AG04450 (cell line): Measurements from ENCODE around the gene MEF2C. TPM values are rescaled to one million over a fixed set of nuclear protein-coding genes. Genes with fewer than 3 reads are reported as not detected.

Experiments
- CTCF ChIA-PET: fragments of 300-600, 350-600 bp; formaldehyde crosslinking; extraction: SDS; loops from one replicate; lab custom pipeline; 2022; ENCODE audit warnings: antibody characterized with exemption, inconsistent platforms; lab: Charles Lee
- POLR2A ChIA-PET: fragments of 350-600 bp; formaldehyde crosslinking; extraction: SDS; loops from one replicate; lab custom pipeline; 2021; ENCODE audit warnings: antibody characterized with exemption, inconsistent platforms; lab: Yijun Ruan, JAX
- DNase-seq: peaks from one replicate; pipeline ENCODE4 v3.0.0-alpha.2; 2011; ENCODE audit warnings: low read depth, low spot score
- H3K27ac ChIP-seq: one replicate; pipeline ENCODE4 v1.5.1; 2012; ENCODE audit warnings: low read depth, low read length, control low read depth
- H3K27me3 ChIP-seq: one replicate; pipeline ENCODE4 v1.6.0; 2012; ENCODE audit warnings: low read length; ENCODE audit not compliant: control insufficient read depth, insufficient read depth
- H3K4me3 ChIP-seq: 2 replicates; pipeline ENCODE4 v1.5.1; 2011; ENCODE audit warnings: mild to moderate bottlenecking, low read depth, low read length, control low read depth
- H3K9me3 ChIP-seq: 2 replicates; pipeline ENCODE4 v1.5.1; 2012; ENCODE audit warnings: low read length; ENCODE audit not compliant: control insufficient read depth, insufficient read depth
- CTCF ChIP-seq: IDR thresholded peaks from 2 replicates; pipeline ENCODE4 v1.5.1; 2011; ENCODE audit warnings: low read depth, low read length, control low read depth, inconsistent platforms
- polyA plus RNA-seq: library from polyadenylated mRNA; depleted of rRNA; stranded (reverse); fragments of >200 nt; gene quantifications from 2 replicates; pipeline ENCODE4 v1.2.3, GENCODE V29; 2011

MEF2C gene
- polyA plus RNA-seq, 1 experiment = 3.9 TPM

DNA sequence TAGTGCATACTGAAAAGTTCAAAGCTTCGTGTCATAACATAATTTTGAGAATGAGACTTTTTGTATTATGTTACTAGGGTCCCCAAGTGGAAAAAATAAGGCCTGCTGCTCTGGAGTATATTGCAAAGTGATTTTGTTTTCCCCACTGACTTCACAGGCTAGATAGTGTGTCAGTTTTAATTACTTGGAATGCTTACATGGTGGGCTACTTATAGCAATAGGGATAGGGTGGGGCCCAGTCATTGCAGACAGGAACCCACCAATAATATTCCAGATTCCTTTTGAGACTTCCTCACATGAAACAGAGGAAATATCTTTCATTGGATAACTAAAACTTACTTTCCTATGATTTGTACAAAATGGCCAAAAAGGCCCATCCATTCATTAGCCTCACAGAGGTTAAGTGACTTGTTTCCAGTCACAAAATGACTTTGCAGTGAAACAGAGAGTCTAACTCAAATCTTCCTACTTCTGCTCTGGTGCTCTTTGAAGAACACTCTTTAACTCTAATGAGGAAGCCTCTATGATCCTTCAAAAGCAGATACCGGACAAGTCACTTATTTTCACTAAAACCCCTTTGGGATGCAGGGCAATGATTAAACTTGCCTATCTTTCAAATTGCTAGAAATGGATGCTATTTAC, 16.2 kb upstream of the MEF2C start:
- H3K27ac ChIP-seq = no peak overlapping the region
- POLR2A ChIA-PET = no interaction called here

GRCh38 chr5:88897748-88898147, 14.8 kb upstream of the MEF2C start:
- TF ChIP-seq CTCF = no peak
- ChIA-PET CTCF (no interaction called here), POLR2A (no interaction called here)
- no peak for DNase-seq
- Histone ChIP-seq H3K9me3 (no peaks in the 10 kb centered on the region), H3K4me3 (no peak overlapping the region), H3K27me3 (no peaks in the 10 kb centered on the region), H3K27ac (no peak overlapping the region)

More for the DNA sequence above, 16.2 kb upstream of the MEF2C start:
- no peak for DNase-seq
- no peak overlapping the region for H3K4me3 ChIP-seq
- no peaks in the 10 kb centered on the region for H3K27me3 ChIP-seq
- CTCF ChIA-PET = no interaction called here
- no peaks in the 10 kb centered on the region for H3K9me3 ChIP-seq
- no peak for TF ChIP-seq CTCF

DNA sequence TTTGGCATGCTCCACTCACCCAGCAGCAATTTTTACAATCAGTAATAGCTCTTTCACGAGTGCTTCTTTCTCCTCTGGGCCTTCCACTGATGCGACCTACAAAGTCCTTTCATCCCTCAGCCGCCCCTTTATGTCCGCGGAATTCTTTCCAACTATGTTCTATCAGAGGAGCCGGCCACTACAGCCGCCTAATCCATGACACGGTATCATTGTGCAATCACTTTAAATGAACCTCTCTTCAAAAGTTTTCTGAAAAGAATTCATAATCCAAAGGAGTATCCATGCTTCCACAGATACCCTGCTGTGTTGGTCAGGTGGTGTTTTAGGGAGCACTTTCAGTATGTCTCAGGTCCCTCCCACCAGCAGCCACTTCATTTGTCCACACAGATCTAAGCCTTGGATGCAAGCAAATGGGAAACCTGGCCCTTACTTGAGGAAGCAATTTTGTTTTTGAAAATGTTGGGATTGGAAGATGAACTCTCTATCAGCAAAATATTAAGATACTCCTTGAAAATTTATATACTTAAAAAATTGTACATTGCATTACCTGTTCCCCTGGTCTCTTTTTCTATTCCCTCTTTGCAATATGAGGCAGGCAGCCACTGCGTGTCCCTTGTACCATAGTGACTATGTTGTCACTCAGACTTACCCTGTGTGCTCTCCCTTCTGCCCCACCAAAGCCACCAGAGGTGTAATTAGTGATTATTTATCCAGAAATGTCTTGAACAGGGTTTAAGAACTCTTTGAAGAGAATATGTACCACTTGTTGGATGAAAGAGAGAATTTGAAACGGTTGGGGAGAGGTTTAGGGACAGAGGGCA, 12.9 kb upstream of the MEF2C start:
- ChIA-PET POLR2A (no interaction called here), CTCF (no interaction called here)
- no peak for DNase-seq
- no peak overlapping the region for H3K4me3 ChIP-seq
- H3K27ac ChIP-seq = no peak overlapping the region
- no peaks in the 10 kb centered on the region for H3K9me3 ChIP-seq
- TF ChIP-seq CTCF = no peak
- H3K27me3 ChIP-seq = no peaks in the 10 kb centered on the region

- no peak for DNase-seq
- TF ChIP-seq CTCF = no peak
- no peak overlapping the region for H3K27ac ChIP-seq
- H3K4me3 ChIP-seq = no peak overlapping the region
- ChIA-PET CTCF (interaction anchor here (1.1 kb wide), 1 partner anchor 163 kb away, joined by 3 read pairs; no protein-coding TSS in a partner anchor), POLR2A (no interaction called here)
- no peaks in the 10 kb centered on the region for H3K27me3 ChIP-seq
- H3K9me3 ChIP-seq = no peaks in the 10 kb centered on the region
Measured at GRCh38 chr5:88892669-88893068, 9.7 kb upstream of the MEF2C start.
